Suppressor macrophage treated with lipopolysaccharide for 1 hour (primary cell): ENCODE measurements around the gene PLEKHG7.
"Not testable (repeated sequence)": the region's sequence is repeated elsewhere in the genome, so short reads cannot be mapped to it uniquely, and the experiment has no call there.

Source experiments
- DNase-seq, 3 donors: peaks; one replicate each; pipeline ENCODE4 v3.0.0-alpha.2; 2020 to 2022

Gene PLEKHG7

GRCh38 chr12:92753976-92754885 lies 51.4 kb downstream of the PLEKHG7 start:
- no peak for DNase-seq

GRCh38 chr12:92756898-92757596 lies 54.3 kb downstream of the PLEKHG7 start:
- DNase-seq = no peak

DNA sequence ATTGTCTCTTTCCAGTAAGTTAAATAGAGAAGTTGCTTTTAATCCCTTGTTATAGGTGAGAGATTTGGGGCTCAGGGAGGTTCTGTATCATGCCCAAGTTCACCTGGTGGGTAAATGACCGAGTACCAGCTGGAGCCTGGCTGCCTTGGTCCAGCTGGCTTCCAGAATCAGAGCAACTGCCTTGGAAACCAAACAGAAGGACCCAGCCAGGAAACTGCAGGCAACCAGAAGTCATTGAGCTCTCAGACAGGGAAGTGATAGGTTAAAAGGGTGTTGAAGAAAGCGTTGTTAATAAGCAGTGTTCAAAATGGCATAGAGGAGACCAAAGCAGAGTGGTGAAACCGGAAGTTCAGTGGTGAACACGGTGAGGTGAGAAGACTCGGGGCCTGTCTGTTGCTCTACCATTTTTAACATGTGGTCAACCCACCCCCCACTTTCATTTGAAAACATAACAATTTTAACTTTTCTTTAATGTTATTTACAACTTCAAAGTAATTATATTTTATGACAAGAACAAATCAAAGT lies 54.9 kb downstream of the PLEKHG7 start:
- no peak for DNase-seq

- peak; percentile 35 to 68 (median 56) for DNase-seq
Observed at GRCh38 chr12:92759634-92760268, 57.0 kb downstream of the PLEKHG7 start.

DNA sequence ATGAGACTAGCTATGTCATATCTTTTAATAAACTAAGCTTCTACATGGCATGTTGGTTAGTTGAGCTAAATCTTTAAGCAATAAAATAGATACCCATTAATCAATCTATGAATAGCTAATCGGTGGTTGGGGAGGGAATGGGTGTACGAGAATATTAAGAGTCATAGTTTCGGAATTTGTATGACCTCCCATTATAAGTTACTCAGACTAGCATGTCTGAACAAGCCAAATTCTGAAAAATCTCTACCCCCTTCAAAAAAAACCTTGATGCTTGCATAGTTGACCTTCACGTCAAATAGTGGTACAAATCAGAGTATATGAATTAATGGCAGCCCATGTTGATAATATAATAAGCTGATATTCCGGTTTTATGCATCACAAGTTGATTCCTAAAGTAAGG lies 60.0 kb downstream of the PLEKHG7 start:
- DNase-seq = no peak

GRCh38 chr12:92764831-92765230 lies 62.0 kb downstream of the PLEKHG7 start:
- DNase-seq = no peak

DNA sequence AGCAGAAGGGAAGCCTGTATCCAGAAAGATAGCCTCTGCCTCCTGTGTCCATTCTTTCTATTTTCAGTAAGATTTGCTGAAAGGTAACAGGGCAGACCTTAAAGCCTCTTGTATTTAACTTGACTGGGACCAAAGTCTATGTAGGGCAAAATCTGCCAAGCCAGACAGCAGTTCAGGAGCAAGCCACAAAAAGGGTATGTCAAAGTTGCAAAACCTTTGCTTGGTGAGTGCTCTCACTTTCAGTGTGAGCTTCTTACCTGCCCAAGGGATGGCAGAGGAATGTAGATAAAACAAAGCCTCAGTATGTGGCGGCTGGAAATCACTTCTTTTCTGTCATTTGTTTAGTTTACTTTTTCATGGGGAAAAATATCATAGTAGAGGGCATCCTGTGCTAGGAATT lies 63.1 kb downstream of the PLEKHG7 start:
- no peak for DNase-seq

- DNase-seq = peak in 2 of 3 donors; percentile 28 to 41
Observed at GRCh38 chr12:92769124-92769901, 66.5 kb downstream of the PLEKHG7 start.

- peak; percentile 29 to 67 (median 47) for DNase-seq
Observed at GRCh38 chr12:92771001-92771400, 68.2 kb downstream of the PLEKHG7 start.

- no peak for DNase-seq
Observed at GRCh38 chr12:92775416-92775815, 72.6 kb downstream of the PLEKHG7 start.

DNA sequence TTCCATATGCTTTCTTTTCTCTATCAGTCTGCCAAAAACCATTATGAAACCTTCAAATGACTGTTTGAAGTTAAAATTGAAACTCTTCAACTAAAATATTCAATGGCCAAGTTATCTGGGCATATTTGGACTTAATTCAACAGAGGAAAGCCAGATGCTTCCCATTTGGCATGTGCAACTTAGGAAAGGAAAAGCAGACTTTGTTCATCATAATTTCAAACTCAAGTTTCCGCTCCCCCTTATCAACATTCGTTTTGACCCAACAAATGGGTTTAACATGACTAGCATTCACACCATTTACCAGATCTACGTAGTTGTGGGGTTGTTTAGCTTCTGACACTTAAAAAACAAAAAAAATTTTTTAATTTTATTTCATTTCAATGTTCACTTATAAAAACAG lies 75.7 kb downstream of the PLEKHG7 start:
- no peak for DNase-seq

DNA sequence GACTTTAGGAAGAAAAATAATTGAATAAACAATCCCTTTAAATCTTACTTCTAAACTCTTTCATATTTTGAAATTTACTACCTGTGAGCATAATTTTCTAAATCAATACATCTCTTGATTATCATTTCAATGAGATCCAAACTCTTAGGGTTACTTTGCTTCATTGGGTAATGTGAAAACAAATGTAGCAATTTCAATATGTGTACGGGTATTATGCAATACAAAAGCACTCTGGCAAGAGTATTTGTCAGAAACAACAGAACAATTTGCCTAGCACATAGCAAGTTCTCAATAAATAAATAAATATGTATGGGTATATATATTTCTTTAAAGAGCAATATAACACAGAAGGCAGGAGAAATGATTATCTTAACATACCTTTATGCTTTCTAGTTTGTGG lies 77.1 kb downstream of the PLEKHG7 start:
- DNase-seq = peak in 1 of 3 donors; percentile 26

GRCh38 chr12:92784356-92784755 lies 81.6 kb downstream of the PLEKHG7 start:
- DNase-seq = no peak

DNA sequence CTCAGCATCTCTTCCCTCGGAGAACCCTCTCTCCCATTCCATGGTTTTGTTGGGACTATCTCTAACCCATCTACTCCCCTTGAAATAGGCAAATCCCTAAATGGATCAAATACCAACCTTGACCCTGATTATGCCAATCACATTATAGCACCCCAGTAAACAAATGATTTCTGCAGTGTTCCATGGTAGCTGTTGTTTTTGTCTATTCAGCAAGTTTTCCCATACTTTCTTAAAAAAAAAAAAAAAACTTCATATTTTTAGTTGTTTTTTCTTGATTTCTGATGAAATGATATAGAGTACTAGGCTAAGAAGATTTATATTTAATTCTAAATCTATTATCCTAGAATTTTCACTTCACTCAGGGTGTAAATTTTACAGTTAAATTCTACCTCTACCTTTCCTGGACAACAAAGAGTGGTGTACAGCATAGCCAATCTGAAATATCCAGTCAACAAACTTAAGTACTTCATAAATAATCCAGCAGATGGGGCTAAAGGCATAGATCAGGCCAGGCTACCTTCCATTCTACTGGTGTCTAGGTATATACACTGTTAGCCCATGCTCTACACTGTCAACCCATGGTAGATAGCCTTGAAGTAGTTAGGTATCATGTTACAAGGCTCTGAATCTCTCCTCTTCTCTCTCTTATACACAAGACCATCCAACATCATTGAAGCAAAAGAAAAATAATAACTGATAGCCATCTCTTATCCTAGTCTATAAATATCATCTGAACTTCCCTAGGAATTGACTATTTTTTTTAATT lies 82.2 kb downstream of the PLEKHG7 start:
- DNase-seq = peak; percentile 51 to 65 (median 61)

GRCh38 chr12:92785563-92785950 lies 82.8 kb downstream of the PLEKHG7 start:
- no peak for DNase-seq

GRCh38 chr12:92786045-92786444 lies 83.3 kb downstream of the PLEKHG7 start:
- peak; percentile 39 to 56 (median 51) for DNase-seq

DNA sequence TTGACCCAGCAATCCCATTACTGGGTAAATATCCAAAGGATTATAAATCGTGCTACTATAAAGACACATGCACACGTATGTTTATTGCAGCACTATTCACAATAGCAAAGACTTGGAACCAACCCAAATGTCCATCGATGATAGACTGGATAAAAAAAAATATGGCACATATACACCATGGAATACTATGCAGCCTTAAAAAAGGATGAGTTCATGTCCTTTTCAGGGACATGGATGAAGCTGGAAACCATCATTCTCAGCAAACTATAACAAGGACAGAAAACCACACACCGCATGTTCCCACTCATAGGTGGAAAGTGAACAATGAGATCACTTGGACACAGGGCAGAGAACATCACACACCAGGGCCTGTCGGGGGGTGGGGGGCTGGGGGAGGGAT lies 91.6 kb downstream of the PLEKHG7 start:
- not testable (repeated sequence) for DNase-seq

- no peak for DNase-seq
Observed at GRCh38 chr12:92794814-92795213, 92.0 kb downstream of the PLEKHG7 start.

- peak in 2 of 3 donors; percentile 34 to 49 for DNase-seq
Observed at GRCh38 chr12:92796650-92797049, 93.9 kb downstream of the PLEKHG7 start.

- no peak for DNase-seq
Observed at GRCh38 chr12:92802906-92803305, 100.1 kb downstream of the PLEKHG7 start.

- DNase-seq = no peak
Observed at GRCh38 chr12:92803903-92804302, 101.1 kb downstream of the PLEKHG7 start.

DNA sequence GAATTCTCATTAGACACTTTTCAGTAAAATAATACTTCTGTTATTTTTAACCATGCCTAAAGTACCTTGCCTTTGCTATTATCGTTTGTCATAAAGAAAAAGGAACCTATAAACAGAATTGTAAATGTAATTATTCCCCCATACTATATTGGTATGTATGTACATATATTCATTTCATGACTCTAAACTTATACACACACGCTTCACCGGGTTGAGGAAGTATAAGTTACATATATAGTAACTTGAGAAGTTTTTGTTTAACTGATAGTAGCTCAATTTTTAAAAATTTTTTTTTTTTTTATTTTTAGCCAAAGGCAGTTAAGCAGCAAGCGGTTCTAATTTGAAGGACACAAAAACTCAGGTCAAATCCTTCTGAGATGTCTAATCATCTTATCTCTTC lies 107.6 kb downstream of the PLEKHG7 start:
- no peak for DNase-seq
